ENCODE data around the gene NXF1.
"Not testable (repeated sequence)": the region's sequence is repeated elsewhere in the genome, so short reads cannot be mapped to it uniquely, and the experiment has no call there.

Gene NXF1

GRCh38 chr11:62832336-62833234, 27.3 kb upstream of the NXF1 start, which contains the start of gene TEX54:
Gene TEX54, minus strand, starts transcription at chr11:62832841.
- no peak for DNase-seq (ENCODE audit: low read depth)

DNA sequence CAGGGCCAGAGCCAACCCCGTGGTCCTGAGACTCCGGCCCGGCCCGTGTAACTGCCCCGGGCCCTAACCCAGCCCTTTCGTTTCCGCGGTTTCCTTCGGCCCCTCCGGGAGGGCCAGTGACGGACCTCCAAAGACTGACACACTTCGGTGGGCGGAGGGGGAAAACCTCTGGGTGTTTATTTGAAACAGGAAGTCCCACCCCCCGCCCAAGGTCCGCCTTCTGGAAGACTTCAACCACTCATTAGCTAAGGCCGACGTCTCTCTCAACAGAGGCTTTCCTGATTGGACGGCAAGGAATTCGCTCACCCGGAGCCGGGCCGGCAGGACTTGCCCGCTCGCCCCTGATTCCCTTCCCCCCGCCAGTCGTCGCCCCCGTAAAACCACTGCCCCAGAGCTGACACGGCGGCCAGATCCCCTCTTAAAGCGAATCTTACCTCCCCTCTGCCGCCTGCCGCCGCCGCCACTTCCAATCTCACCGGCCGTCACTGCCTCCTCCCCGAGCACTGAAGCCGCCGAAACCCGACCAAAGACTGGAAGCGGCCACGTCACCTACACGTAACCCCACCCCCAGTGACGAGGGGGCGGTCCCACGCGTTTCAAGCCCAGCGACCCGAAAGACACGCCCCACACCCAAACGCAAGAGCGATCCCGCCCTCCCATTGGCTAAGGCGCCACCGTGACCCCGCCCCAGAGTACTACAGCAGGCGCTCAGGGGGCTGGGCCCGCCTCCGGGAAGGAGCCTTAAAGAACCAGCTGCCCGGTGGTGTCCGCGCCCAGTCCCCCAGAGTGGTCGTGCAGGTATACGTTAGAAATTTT, 26.5 kb upstream of the NXF1 start, which contains the start of gene STX5:
Gene STX5, minus strand, starts transcription at position 532 of the 816 bp plus-strand sequence. CDS start 808 bp downstream, outside the sequence.
- peak; percentile 99 for DNase-seq (ENCODE audit: low read depth)

GRCh38 chr11:62830904-62831519, 25.8 kb upstream of the NXF1 start:
- no peak for DNase-seq (ENCODE audit: low read depth)

DNA sequence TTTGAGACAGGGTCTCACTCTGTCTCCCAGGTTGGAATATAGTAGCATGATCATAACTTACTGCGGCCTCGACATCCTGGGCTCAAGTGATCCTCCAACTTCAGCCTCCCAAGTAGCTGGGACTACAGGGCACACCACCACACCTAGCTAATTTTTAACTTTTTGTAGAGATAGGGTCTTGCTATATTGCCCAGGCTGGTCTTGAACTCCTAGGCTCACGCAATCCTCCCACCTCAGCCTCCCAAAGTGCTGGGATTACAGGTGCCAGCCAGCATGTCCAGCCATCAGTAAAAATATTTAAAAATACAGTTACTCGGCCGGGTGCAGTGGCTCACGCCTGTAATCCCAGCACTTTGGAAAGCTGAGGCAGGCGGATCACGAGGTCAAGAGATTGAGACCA, 22.9 kb upstream of the NXF1 start:
- not testable (repeated sequence) for DNase-seq (ENCODE audit: low read depth)

GRCh38 chr11:62823677-62824076, 18.4 kb upstream of the NXF1 start:
- DNase-seq (ENCODE audit: low read depth), result no peak

DNA sequence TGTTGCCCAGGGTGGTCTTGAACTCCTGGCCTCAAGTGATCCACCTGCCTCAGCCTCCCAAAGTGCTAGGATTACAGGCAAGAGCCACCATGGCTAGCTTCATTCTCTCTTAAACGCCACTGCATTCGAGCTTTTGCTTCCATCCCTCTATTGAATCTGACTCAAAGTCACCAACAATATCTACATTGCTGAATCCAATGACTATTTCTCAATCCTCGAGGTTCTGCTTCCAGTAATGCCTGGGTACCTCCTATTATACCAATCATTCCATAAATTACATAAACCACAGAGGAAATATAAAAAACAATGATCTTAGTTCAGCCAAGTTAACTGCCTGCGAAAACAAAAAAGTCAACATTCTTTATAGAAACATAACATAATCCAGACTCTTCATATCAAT, 11.9 kb upstream of the NXF1 start:
- DNase-seq (ENCODE audit: low read depth), result no peak

- DNase-seq (ENCODE audit: low read depth), result no peak
Measured at GRCh38 chr11:62816557-62816956, 11.3 kb upstream of the NXF1 start.

DNA sequence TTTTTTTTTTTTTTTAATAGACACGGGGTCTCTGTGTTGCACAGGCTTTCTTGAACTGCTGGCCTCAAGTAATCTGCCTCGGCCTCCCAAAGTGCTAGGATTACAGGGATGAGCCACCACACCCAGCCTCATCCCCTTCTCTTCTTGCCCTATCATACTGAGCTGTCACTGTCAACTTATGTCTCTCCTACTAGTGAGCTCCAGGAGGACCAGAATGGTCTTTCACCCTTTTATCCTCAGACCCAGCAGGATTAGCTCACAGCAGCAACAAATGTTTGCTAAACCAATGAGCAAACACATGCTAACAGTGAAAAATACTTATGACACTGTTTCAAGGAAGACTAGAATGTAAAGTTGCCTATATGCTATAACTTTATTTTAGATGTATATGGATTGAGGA, 6.4 kb upstream of the NXF1 start:
- DNase-seq (ENCODE audit: low read depth), result no peak

DNA sequence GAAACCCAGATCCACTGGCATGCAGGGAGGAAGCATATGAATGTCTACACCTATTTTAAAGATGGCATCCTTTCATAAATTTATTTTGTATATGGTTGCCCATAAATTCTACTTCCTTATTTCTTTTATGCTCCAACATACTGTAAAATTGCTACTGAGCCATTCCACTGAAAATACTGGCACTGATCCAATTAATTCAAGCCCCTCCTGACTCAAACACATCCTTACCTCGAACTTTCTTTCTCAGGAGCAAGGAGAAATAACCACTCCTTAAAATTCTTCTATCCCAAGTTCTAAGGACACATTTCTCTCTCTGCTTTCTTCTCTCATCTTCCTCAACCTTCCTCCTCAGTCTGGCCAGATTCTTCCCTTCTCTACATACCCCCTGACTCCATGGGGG, 5.5 kb upstream of the NXF1 start:
- no peak for DNase-seq (ENCODE audit: low read depth)

- no peak for DNase-seq (ENCODE audit: low read depth)
Measured at GRCh38 chr11:62806611-62807121, 1.4 kb upstream of the NXF1 start.

GRCh38 chr11:62805961-62806441, 761 bp upstream of the NXF1 start:
- no peak for DNase-seq (ENCODE audit: low read depth)

- no peak for DNase-seq (ENCODE audit: low read depth)
Measured at GRCh38 chr11:62804310-62805075, 747 bp downstream of the NXF1 start.

GRCh38 chr11:62801071-62801470, 4.2 kb downstream of the NXF1 start:
- DNase-seq (ENCODE audit: low read depth), result no peak

DNA sequence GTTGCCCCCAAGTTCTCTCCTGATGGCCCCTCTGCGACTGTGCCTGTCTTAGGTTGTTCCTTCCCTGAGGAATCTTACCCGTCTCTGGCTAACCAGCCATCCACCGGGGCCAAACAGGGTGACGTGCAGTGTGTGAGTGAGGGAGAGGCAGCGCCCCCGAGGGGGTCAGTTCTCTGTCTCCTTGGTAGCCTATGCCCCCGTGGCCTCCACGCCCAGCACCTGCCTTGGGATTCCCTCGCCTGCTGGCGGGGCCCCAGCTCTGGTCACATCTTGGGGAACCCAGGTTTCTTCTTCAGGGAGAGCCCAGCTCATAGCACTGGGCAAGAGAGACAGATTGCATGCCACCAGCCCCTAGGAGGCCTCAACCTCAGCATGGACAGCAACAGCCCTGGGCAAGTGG, 5.8 kb downstream of the NXF1 start:
- no peak for DNase-seq (ENCODE audit: low read depth)

GRCh38 chr11:62796281-62796680, 9.0 kb downstream of the NXF1 start:
- DNase-seq (ENCODE audit: low read depth), result no peak

- DNase-seq (ENCODE audit: low read depth), result no peak
Measured at GRCh38 chr11:62794201-62794775, 11.0 kb downstream of the NXF1 start.

GRCh38 chr11:62792202-62792575, 13.1 kb downstream of the NXF1 start:
- DNase-seq (ENCODE audit: low read depth), result no peak

GRCh38 chr11:62791501-62792201, 13.6 kb downstream of the NXF1 start, which contains the start of gene TMEM223:
Gene TMEM223, minus strand, starts transcription at chr11:62792006. Its CDS starts 12 bp downstream, at chr11:62791994.
- DNase-seq (ENCODE audit: low read depth), result peak; percentile 84

DNA sequence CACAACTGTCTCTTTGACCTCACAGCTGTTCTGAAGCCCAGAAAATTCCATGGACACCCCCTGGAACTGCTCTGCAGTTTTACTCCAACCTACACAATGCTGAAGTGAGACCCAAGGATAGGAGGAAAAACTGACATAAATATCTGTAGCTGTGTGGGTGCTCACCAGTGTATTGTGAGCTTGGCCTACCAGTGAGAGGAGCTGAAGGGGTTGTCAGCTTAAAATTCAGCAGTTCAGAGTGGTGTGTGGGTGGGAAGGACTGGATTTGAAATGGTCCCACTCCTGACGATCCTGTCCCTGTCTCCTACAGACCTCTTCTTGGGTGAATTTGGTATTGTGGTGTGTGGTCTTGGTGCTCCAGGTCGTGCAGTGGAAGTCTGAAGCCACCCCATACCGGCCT, 15.7 kb downstream of the NXF1 start:
- no peak for DNase-seq (ENCODE audit: low read depth)

GRCh38 chr11:62788991-62789390, 16.2 kb downstream of the NXF1 start:
- DNase-seq (ENCODE audit: low read depth), result no peak

All from stimulated activated CD4-positive, alpha-beta T cell treated with anti-CD3 and anti-CD28 coated beads, Interleukin-2, amount 100 ng/mL, for 4 hours (primary cell).